Measurements from ENCODE around the gene LYL1. TPM values are rescaled to one million over a fixed set of nuclear protein-coding genes. Genes with fewer than 3 reads are reported as not detected.

Gene LYL1
- total and polyA plus RNA-seq, 2 of the 13 experiments (the other 11 are each of a cell fraction or from before 2014, with no cell fraction given): 0.75 to 0.92 TPM

GRCh38 chr19:13151605-13152355, 49.1 kb upstream of the LYL1 start (continued):
- TF ChIP-seq ZNF570 (CRISPR knock-in tag; IDR thresholded peaks at IDR 0.05; ENCODE audit: borderline replicate concordance) (no peak), ATF7-NPFF (CRISPR knock-in tag; IDR thresholded peaks at IDR 0.05; ENCODE audit: low read depth) (no peak), ZNF652 (CRISPR knock-in tag; IDR thresholded peaks at IDR 0.05; ENCODE audit: borderline replicate concordance, low read depth) (no peak), ZBED4 (CRISPR knock-in tag; IDR thresholded peaks at IDR 0.05; ENCODE audit: borderline replicate concordance) (peak; percentile 86), FOXJ3 (CRISPR knock-in tag; IDR thresholded peaks at IDR 0.05; ENCODE audit: borderline replicate concordance) (no peak), E2F2 (CRISPR knock-in tag; IDR thresholded peaks at IDR 0.05; ENCODE audit: borderline replicate concordance) (no peak), RFX3 (CRISPR knock-in tag; IDR thresholded peaks at IDR 0.05) (no peak), ZKSCAN8 (CRISPR knock-in tag; IDR thresholded peaks at IDR 0.05; ENCODE audit: borderline replicate concordance) (no peak), ZNF562 (CRISPR knock-in tag; IDR thresholded peaks at IDR 0.05; ENCODE audit: borderline replicate concordance) (no peak), EHMT2 (IDR thresholded peaks at IDR 0.05; ENCODE audit: borderline replicate concordance, low read depth, low read length) (no peak), SRF (IDR thresholded peaks at IDR 0.05; ENCODE audit: low read depth, low read length) (peak; percentile 98), THAP11 (CRISPR knock-in tag; IDR thresholded peaks at IDR 0.05) (peak; percentile 72), ZNF432 (CRISPR knock-in tag; IDR thresholded peaks at IDR 0.05; ENCODE audit: borderline replicate concordance) (no peak), ZNF446 (CRISPR knock-in tag; IDR thresholded peaks at IDR 0.05) (no peak), MXD4 (CRISPR knock-in tag; IDR thresholded peaks at IDR 0.05) (peak; percentile 32; the same call in 1 of the 2 replicates), ZNF333 (CRISPR knock-in tag; IDR thresholded peaks at IDR 0.05; ENCODE audit: borderline replicate concordance) (0 out of 2 replicates have a peak, but pooled peaks have one; percentile 29), SNAPC4 (CRISPR knock-in tag; IDR thresholded peaks at IDR 0.05) (no peak), SP1 (IDR thresholded peaks at IDR 0.05) (no peak), SP1 (CRISPR knock-in tag; IDR thresholded peaks at IDR 0.05) (peak; percentile 65; the same call in 1 of the 2 replicates)
